Activated CD4-positive, alpha-beta T cell treated with anti-CD3 and anti-CD28 coated beads for 24 hours (primary cell): ENCODE measurements around the gene KIF18B.

ENCODE experiments used
- DNase-seq, 2 donors: peaks; one replicate each; pipeline ENCODE4 v3.0.0-alpha.2; 2020; ENCODE audit warnings: low read depth in 2 of 2

The KIF18B gene

GRCh38 chr17:44919411-44919810 is 28.2 kb downstream of the KIF18B start:
- DNase-seq: no peak

GRCh38 chr17:44918006-44918405 is 29.6 kb downstream of the KIF18B start:
- no peak for DNase-seq

DNA sequence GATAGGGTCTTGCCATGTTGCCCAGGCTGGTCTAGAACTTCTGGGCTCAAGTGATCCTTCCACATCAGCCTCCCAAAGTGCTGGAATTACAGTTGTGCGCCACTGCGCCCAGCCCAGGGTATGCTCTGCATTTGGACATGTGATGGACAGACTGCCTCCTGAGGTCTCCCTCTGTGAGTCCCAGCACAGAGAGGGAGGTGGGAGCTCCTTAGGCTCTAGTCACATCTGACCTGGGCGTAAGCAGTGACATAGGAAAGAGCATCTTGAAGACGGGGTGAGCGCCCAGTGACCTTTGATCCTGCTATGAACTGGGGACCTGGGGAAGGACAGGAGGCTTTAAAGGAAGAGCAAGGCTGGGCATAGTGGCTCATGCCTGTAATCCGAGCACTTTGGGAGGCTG is 30.1 kb downstream of the KIF18B start:
- DNase-seq: no peak

DNA sequence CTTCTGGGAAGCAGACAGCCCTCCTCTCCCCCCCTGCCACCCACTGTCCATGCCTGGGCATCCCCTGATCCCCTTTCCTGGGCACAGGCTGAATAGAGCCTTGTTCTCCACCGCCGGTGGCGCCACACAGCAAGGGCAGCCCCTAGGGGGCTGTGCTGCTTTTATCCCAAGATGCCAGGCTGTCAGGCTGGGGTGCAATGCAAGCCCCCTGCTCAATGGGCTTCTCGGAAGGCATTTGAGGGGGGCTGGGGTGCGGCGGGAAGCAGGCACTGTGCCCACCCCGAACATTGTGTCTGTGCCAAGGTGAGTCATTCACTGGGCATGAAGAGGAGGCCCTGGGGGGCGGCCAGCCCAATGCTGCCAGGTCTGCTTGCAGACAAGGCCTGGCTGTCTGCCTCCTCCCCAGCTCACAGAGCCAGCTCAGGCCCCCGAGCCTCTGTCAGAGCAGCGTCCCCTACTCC is 30.8 kb downstream of the KIF18B start:
- DNase-seq: no peak

GRCh38 chr17:44915862-44916780 is 31.5 kb downstream of the KIF18B start:
- no peak for DNase-seq

- no peak for DNase-seq
Observed at GRCh38 chr17:44915321-44915726, 32.2 kb downstream of the KIF18B start, which contains the start of gene GFAP. Gene GFAP, minus strand, starts transcription at chr17:44915500. Its CDS starts 14 bp downstream, at chr17:44915486.

DNA sequence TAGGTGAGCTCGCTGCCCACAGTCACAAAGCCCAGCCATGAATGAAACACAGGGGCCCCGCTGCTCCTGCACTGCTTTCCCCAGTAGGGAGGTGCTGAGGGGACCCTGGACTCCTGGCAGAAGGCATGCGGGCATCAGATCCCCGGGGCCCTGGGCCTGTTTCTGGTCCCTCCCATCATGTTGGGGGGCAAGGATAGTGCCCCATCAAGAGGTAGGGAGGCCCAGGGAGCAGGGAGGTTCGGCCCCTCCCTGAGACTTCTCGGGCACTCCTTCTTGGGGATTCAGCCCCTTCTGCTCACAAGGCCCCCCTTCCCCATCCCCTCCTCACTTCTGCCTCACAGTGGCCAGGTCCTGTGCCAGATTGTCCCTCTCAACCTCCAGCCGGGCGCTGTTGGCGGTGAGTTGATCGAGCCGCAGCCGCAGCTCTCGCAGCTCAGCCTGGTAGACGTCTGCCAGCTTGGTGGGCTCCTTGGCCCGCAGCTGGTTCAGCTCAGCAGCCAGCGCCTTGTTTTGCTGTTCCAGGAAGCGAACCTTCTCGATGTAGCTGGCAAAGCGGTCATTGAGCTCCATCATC is 32.8 kb downstream of the KIF18B start:
- DNase-seq: no peak

- DNase-seq: no peak
Observed at GRCh38 chr17:44914148-44914547, 33.4 kb downstream of the KIF18B start.

DNA sequence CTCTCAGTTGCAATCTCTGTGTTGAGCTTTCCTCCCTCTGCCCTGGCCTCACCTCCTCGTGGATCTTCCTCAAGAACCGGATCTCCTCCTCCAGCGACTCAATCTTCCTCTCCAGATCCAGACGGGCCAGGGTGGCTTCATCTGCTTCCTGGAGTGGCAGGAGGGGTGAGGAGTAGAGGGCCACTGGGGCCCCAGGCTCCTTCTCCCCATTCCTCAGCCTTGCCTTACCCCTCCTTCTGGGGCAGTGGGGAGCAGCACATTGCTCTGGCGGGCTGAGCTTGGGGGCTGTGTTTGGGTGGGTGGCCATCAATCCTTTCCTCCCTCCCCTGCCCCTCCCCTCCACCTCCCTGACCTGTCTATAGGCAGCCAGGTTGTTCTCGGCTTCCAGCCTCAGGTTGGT is 33.9 kb downstream of the KIF18B start:
- DNase-seq: no peak

DNA sequence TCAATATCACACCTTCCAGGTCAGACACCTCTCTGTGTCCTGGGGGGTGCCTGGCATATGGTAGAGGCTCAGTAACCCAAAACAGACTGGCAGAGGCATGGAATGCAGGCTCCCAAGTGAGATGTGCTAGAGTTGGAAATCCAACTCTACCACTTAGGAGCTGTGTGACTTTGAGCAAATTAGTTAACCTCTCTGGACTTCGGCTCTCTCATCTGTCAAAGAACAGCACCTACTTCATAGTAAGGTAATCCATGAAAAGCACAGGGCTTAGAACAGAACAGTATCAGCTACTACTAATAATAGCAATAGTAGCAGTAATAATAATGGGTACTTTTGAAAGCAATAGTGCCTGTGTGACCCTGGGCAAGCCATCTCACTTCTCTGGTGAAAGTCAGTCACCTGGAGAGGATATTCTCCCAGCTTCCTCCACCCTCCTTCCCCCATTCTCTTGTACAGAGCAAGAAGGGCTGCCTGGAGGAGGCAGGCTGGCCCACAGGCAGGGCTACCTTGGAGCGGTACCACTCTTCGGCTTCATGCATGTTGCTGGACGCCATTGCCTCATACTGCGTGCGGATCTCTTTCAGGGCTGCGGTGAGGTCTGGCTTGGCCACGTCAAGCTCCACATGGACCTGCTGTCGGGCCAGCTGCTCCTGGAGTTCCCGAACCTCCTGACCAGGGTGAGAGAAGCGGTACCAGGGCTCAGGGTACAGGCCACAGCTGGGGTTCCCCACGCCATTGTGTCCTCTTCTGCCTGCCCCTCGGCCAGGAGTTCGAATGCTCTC is 34.6 kb downstream of the KIF18B start:
- no peak for DNase-seq

DNA sequence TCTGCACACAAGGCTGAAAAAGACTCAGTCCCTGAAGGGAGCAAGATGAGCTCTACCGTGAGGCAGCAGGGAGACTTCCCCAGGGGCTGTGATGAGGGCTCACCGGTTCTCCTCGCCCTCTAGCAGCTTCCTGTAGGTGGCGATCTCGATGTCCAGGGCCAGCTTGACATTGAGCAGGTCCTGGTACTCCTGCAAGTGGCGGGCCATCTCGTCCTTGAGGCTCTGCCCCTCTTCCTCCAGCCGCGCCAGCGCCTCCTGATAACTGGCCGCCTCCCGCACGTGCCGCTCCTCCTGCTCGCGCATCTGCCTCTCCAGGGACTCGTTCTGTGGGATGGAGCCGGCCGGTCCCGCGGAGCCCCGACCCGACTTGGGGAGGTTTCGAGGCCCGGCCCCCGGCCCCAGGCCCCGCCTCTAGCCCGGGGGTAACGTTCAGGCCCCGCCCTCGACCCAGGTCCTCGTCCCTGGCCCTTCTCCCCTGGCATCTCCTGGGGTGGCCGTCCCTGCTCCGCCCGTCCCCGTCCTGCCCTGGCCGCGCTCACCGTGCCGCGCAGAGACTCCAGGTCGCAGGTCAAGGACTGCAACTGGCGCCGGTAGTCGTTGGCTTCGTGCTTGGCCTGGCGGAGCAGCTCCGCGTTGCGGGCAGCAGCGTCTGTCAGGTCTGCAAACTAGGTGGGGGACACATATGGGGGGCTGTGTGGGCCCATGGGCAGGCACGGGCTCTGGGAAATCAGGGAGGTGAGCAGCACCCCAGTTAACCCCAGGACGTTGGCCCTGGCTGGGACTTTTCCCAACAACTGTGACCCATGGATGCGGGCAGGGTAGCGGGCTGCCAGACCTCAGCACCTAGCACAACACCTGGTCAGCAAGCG is 36.2 kb downstream of the KIF18B start:
- DNase-seq: peak; percentile 26 to 33

GRCh38 chr17:44910231-44911106 is 37.1 kb downstream of the KIF18B start:
- DNase-seq: no peak

GRCh38 chr17:44909681-44910144 is 37.9 kb downstream of the KIF18B start:
- DNase-seq: no peak

DNA sequence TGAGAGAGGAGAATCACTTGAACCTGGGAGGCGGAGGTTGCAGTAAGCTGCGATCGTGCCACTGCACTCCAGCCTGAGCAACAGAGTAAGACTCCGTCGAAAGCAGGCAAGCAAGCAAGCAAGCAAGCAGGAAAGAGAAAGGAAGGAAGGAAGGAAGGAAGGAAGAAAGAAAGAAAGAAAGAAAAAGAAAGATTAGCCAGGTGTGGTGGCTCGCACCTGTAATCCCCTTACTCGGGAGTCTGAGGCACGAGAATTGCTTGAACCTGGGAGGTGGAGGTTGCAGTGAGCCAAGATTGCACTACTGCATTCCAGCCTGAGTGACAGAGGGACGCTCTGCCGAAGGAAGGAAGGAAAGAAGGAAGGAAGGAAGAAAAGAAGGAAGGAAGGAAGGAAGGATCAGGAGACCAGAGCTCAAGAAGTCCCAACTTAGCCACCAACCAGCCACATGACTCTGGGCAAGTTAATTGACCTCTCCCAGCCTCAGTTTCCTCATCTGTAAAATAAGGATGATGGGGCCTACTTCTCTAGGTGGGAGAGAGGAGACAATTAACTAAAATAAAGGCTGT is 38.7 kb downstream of the KIF18B start:
- DNase-seq: no peak

DNA sequence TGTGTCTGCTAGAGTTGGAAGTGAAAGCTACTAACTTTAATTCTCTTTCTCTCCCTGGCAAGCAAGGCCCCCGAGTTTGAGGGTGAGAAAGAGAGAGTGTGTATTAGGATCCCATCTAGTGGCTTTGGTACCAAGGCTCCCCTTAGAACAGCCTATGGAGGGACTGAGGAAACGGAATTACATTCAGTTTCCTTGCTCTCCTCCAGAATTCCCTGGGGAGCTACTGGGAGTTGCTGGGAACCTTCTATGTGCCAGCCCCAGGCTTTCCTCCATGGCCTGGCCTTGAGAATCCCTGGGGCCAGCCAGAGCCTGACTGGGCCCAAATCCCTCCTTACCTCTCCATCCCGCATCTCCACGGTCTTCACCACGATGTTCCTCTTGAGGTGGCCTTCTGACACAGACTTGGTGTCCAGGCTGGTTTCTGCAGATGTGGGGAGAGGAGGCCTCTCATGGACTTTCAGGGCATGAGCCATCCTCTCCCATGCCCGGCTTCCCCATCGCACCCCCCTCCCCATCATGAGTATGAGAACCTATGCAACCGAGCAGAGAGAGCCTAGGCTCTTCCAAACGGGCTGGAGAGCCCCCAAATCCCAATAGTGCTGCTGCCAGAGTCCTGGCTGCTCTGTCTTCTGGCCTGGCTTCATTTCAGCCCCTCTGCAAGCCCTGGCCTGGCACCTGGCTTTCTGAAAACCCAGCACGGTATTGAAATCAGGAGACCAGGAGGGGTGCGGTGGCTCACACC is 39.7 kb downstream of the KIF18B start:
- DNase-seq: no peak

- DNase-seq: no peak
Observed at GRCh38 chr17:44906763-44907728, 40.5 kb downstream of the KIF18B start.

GRCh38 chr17:44906010-44906646 is 41.4 kb downstream of the KIF18B start:
- no peak for DNase-seq
